AG08395 (cell line): Measurements from ENCODE around the gene LYST.
"Not testable (repeated sequence)": the region's sequence is repeated elsewhere in the genome, so short reads cannot be mapped to it uniquely, and the experiment has no call there.

Source experiments
- DNase-seq: peaks from one replicate; pipeline ENCODE4 v3.0.0; 2012; ENCODE audit warnings: mixed read lengths, low spot score

LYST gene, protein sequence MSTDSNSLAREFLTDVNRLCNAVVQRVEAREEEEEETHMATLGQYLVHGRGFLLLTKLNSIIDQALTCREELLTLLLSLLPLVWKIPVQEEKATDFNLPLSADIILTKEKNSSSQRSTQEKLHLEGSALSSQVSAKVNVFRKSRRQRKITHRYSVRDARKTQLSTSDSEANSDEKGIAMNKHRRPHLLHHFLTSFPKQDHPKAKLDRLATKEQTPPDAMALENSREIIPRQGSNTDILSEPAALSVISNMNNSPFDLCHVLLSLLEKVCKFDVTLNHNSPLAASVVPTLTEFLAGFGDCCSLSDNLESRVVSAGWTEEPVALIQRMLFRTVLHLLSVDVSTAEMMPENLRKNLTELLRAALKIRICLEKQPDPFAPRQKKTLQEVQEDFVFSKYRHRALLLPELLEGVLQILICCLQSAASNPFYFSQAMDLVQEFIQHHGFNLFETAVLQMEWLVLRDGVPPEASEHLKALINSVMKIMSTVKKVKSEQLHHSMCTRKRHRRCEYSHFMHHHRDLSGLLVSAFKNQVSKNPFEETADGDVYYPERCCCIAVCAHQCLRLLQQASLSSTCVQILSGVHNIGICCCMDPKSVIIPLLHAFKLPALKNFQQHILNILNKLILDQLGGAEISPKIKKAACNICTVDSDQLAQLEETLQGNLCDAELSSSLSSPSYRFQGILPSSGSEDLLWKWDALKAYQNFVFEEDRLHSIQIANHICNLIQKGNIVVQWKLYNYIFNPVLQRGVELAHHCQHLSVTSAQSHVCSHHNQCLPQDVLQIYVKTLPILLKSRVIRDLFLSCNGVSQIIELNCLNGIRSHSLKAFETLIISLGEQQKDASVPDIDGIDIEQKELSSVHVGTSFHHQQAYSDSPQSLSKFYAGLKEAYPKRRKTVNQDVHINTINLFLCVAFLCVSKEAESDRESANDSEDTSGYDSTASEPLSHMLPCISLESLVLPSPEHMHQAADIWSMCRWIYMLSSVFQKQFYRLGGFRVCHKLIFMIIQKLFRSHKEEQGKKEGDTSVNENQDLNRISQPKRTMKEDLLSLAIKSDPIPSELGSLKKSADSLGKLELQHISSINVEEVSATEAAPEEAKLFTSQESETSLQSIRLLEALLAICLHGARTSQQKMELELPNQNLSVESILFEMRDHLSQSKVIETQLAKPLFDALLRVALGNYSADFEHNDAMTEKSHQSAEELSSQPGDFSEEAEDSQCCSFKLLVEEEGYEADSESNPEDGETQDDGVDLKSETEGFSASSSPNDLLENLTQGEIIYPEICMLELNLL (N-terminal part only)

DNA sequence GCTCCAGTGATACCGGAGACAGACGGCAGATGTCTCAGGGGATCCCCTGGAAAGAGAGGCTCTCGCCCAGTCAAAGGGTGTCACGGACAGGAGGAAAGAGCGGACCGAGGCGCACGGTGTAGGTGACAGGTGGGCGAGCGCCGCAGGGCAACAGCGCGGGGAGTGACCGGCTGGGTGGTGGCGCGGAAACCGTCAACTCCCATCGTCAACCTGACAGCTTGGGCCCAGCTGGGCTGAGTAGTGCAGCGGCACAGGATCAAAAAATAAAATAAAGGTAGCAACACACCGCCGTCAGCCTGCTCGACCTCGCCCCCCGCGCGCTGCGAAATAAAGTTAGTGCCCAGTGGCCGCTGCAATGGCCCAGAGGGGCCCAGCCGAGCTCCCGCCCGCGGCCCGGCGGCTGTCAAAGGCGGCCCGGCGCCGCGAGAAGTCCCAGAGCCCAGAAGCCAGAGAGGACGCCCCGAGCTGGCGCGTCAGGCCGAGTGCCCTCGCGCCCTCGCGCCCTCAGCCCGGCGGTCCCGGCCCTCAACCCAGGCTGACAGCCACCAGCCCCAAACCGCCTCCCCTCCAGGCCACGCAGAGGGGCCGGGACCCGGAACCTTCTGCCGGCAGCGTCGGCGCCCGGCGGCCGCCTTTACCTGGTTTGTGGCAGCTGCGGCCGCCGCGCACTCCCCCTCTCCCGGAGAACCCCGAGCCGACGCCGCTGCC, at the start of gene LYST:
LYST (minus strand) TSS at position 702 of the 708 bp plus-strand sequence. CDS start 36,489 bp downstream, outside the sequence.
- peak; percentile 52 for DNase-seq

- not testable (repeated sequence) for DNase-seq
These were observed 48.8 kb upstream of the LYST start for GRCh38 chr1:235915489-235915888.

GRCh38 chr1:235913311-235913710, 46.6 kb upstream of the LYST start:
- DNase-seq: no peak

- no peak for DNase-seq
These were observed 45.2 kb upstream of the LYST start for GRCh38 chr1:235911876-235912275.

GRCh38 chr1:235911300-235911662, 44.6 kb upstream of the LYST start:
- DNase-seq: no peak

DNA sequence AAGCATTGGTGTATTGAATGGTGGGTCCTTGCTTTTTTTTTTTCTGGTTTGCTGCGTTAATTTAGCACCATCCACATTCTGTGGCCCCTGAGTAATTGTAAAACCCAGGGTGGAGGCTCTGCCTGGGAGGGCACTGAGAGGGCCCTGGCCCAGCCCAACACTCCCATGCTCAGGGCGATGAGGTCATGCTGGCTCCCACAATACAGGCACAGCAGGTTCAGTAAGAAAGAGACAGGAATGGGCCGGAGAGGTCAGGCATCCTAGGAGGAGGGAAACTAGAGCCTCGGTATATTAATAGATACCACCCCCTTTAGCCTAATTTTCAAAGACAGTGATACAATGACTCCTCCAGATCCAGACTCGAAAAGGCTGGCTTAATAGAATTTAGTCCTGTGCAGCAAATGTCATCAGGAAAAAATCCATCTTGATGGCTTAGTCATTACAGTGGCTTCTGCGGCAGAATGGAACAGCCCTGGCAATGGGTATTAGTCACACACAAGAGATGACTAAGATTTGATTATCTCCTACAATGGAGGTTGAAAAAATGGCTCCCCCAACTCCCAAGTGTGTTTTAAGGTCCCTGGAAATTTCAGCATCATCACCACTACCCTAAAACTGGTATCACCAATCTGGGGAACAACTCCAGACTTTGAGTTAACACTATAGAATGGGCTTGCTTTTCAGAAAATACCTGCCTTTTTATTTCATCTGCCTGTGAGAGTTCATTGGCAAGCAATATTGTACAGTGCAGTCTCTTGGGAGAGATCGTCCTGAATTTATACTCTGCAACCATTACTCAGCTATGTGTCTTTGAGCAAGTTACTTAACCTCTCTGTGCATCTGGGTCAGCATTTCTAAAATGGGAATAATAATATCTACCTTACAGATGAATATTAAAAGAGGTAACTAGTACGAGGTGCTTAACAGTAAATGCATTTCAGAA, 43.9 kb upstream of the LYST start:
- peak; percentile 93 for DNase-seq

GRCh38 chr1:235908742-235909520, 42.2 kb upstream of the LYST start:
- peak; percentile 75 for DNase-seq

DNA sequence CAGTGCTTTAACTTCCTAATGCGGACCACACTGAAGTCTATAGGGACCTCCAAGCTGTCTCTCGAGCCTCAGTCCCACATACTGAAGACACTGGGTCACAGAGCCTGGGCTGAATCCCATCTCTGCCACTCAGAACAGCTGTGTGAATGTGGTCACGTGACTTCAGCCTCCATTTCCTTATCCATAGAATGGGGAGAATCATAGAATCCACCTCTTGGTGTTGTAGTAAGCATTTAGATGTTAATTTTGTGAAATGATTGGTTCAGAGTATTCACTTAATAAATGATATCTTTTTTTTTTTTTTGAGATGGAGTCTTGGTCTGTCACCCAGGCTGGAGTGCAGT, 41.2 kb upstream of the LYST start:
- DNase-seq: no peak

GRCh38 chr1:235907187-235907896, 40.6 kb upstream of the LYST start:
- no peak for DNase-seq

DNA sequence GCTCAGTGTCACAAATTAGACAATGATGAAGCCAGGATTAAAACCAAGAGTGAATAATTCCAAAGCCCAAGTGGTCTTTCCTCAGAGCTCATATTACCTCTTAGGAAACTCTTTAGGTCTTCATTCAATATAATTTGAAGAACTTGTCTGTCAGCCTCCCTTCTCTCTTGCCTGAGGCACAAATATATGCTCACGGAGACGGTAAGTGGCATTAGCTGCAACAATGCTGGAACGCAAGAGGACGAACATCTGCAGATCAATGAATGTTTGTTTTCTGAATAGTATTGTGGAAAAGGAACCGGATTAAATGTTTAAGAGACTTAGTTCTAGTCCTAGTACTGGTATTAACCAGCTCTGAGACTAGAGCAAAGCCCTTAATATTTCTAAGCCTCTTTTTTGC, 39.7 kb upstream of the LYST start:
- DNase-seq: no peak

DNA sequence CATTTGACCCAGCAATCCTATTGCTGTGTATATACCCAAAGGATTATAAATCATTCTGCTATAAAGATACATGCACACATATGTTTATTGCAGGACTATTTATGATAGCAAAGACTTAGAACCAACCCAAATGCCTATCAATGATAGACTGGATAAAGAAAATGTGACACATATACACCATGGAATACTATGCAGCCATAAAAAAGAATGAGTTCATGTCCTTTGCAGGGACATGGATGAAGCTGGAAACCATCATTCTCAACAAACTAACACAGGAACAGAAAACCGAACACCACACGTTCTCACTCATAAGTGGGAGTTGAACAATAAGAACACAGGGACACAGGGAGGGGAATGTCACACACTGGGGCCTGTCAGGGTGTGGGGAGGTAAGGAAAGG, 37.1 kb upstream of the LYST start:
- not testable (repeated sequence) for DNase-seq

- DNase-seq: peak; percentile 52
These were observed 36.2 kb upstream of the LYST start for GRCh38 chr1:235902677-235903542.

GRCh38 chr1:235901461-235901860, 34.8 kb upstream of the LYST start:
- DNase-seq: peak; percentile 35

DNA sequence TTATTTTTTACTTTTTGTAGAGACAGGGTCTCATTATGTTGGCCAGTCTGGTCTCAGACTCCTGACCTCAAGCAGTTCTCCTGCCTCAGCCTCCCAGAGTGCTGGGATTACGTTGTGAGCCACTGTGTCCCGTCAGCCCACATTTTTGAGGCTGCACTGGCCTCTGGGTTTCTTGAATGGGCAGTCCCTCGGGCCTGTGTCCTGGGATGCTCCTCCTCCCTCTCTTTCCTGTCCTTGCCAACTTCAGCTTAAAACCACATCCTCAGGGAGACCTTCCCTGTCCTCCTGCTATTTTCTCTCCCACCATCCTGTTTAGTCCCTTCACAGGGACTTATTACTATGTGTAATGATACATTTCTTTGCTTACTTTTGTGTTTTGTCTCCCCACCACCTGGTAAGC, 31.4 kb upstream of the LYST start:
- DNase-seq: peak; percentile 45

DNA sequence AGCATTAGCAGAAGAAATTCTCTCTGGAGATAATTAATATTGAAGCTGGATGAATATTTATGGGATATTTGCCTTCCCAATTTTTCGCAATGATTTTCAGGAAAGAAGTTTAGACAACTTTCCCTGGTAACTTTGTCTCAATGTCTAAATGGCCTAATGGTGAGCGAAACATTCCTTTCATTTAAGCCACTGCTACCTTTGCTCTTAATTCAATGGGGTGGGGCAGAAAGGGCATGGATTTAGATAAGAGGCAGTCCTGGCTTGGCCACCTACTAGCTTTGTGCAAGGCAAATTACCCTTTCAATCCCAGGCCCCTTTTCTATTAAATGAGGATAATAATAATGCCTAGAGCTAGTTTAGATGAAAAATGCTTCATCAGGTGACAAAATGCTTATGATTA, 27.1 kb upstream of the LYST start:
- DNase-seq: no peak

GRCh38 chr1:235892734-235893413, 26.2 kb upstream of the LYST start:
- DNase-seq: no peak

DNA sequence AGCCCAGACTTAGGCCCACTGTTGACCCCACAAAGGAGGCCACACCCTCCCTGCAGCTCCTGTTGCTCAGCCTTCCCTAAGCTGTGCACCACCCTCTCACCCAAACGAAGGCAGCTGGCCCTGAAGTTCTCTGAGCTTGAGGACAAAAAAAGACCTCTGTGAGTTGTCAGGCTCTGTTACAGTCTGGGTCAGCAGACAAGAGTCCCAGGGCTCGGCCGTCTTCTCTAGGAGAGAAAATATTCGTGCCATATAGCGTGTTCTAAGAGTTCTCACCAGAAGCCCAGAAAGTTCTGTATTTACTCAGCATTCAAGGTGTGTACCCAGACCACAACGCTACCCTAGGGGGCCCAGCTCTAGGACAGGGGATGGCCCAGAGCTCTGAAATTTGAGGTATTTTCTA, 25.5 kb upstream of the LYST start:
- no peak for DNase-seq
